Epithelial cell of proximal tubule (primary cell): ENCODE measurements around the gene RNF20. TPM values are rescaled to one million over a fixed set of nuclear protein-coding genes. Genes with fewer than 3 reads are reported as not detected.

ENCODE experiments used
- DNase-seq: peaks from one replicate; pipeline ENCODE4 v3.0.0-alpha.2; 2011; ENCODE audit warnings: low read depth
- H3K4me3 ChIP-seq: 2 replicates; pipeline ENCODE4 v1.5.1; 2011; ENCODE audit warnings: low read depth, mild to moderate bottlenecking, low read length
- total RNA-seq: library from RNA; depleted of rRNA; stranded (reverse); fragments of >200 nt; gene quantifications from 2 replicates; pipeline ENCODE4 v1.2.3, GENCODE V29; 2015
- TF ChIP-seq, protein P1 (sequence below): conservative IDR thresholded peaks from 2 replicates; pipeline ENCODE4 v1.5.1; 2012; ENCODE audit warnings: low read depth, mild to moderate bottlenecking, low read length

The RNF20 gene
- total RNA-seq, 1 donor from 2014 or later: 23.1 TPM

DNA sequence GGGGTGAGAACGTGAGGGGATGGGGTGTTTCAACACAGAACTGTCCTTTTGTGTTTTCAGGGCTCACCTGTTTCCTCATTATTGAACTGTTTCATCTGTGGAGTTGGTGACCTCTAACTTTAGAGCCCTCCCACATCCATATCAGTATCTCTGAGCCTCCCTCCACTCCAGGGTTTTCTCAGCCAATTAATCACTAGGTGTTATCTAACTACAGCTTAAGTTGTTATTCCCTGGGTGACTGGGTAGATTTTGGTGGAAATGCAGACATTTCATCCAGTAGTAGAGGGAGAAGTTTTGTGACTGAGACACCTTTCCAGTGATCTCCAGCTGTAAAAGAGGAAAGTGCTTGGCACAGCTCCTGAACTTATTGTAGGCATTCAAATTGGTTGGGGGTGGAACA lies 37.5 kb downstream of the RNF20 start:
- no peak overlapping the region for H3K4me3 ChIP-seq
- TF ChIP-seq, protein P1, sequence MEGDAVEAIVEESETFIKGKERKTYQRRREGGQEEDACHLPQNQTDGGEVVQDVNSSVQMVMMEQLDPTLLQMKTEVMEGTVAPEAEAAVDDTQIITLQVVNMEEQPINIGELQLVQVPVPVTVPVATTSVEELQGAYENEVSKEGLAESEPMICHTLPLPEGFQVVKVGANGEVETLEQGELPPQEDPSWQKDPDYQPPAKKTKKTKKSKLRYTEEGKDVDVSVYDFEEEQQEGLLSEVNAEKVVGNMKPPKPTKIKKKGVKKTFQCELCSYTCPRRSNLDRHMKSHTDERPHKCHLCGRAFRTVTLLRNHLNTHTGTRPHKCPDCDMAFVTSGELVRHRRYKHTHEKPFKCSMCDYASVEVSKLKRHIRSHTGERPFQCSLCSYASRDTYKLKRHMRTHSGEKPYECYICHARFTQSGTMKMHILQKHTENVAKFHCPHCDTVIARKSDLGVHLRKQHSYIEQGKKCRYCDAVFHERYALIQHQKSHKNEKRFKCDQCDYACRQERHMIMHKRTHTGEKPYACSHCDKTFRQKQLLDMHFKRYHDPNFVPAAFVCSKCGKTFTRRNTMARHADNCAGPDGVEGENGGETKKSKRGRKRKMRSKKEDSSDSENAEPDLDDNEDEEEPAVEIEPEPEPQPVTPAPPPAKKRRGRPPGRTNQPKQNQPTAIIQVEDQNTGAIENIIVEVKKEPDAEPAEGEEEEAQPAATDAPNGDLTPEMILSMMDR: no peak
- DNase-seq: no peak

DNA sequence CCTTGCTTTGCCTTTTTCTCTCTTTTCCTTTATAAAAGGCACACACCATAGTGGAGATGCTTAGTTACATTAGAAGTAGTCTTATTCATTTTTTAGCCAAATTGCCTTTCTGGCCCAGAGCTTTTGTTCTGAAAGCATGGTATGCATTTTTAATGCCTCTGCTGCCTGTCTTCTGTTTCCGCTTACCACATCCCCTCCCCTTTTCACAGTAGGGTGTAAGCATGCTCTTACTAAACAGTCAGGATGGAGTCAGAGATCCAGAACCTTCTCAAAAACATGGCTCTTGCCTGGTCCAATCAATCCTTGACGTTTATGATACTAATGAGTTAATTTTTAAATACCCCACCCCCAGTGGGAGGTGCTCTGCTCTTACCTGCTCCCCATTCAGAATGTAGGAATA lies 38.7 kb downstream of the RNF20 start:
- H3K4me3 ChIP-seq: no peak overlapping the region
- DNase-seq: no peak
- TF ChIP-seq, protein P1: no peak

DNA sequence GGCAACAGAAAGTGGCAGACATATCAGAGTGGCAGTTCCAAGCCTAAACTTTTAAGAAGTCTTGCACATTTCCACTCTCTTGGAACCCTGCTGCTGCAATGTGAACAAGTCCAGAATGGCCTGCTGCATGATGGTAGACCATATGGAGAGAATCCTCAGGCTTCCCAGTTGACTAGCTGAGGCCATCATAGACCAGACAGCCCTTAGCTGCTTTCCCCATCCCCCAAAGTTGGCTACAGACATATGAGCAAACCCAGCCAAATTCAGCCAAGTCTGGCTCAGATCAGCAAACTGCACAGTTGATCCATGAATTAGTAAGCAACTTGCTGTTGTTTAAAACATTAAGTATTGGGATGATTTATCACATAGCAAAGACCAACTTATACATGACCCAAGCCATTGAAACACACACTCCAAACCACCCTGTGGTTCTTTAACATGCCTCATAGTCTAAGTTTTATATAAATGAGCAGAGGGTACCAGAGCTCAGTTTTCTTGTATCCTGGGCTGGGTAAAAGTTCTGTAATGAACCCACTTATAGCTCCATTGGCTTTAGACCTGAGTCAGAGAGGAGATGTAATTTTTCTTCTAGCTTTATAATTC lies 41.2 kb downstream of the RNF20 start:
- TF ChIP-seq, protein P1: no peak
- DNase-seq: no peak
- no peak overlapping the region for H3K4me3 ChIP-seq

DNA sequence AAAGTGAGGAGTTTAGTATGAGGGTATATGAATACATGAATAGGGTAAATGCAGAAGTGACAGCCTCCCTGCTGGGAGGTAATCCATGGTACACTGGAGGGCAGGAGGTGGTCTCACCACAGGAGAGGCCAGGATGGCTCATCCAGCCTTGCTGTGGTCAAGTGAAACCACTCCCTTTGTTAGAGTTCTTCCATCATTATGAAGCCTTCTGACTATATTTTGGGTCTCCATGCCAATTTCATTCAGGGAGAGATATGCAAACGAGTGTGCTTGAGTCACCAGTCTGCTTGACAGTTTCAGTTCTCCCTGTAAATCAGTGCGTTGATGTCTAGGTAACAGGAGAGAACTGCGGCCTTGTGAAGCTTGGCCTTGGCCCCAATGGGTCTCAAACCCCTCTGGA lies 44.7 kb downstream of the RNF20 start:
- TF ChIP-seq, protein P1: no peak
- no peak overlapping the region for H3K4me3 ChIP-seq
- no peak for DNase-seq

DNA sequence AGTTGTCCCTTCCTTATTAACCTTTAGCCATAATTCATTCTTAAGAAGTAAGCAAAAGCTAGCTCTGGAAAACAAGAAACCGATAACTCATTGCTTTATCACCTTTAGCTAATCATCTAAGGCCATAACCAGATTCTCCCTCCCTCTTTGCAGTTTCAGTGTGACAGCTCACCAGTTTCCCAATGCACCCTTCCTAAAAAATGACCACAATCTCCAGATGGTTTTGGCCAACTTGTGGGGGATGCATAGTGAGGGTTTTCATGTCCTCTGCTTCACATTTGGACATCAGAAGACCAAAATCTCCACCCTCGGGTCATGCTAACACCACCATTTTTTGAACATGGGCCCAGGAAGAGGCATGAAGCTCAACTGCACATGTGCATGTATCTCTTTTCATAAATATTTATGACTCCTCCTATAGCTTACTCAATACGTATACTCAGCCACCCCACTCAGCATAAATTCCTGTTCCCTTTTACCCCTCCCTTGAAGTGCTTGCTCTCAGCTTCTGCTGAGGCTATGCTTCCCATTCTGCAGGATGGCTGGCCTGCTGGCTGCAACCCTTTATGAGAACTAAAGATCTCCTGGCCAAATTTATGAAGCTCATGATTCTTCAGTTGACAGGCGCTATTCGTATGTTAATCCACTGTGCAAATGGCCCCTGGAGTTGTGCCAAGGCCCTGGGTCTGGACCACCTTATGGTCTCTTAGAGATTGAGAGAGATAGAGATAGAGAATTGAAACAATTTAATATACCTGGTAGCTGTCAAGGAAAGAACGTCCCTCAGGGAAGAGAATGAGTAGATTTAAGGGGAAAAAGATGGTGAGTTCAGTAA lies 46.3 kb downstream of the RNF20 start:
- no peak overlapping the region for H3K4me3 ChIP-seq
- TF ChIP-seq, protein P1: no peak
- no peak for DNase-seq

DNA sequence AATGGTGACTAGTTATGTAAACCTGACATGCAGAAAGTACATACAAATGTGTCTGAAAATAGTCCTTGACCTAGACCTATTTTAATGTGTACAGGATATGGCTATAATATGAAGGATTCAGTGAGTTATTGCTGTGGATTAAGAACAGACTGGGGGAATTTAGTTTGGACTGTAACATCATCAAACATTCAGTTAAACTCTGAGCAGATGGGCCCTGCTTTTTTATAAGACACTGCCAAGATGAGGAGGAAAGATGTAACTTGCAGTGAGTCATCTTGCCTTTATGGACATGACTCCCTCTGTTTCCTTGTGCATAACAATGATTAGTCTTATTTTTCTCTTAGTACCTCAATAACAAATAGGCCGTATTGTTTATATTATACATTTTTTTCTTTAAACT lies 48.9 kb downstream of the RNF20 start:
- H3K4me3 ChIP-seq: no peak overlapping the region
- DNase-seq: no peak
- TF ChIP-seq, protein P1: no peak
